Measurements from ENCODE around the gene MYL1.

GRCh38 chr2:210267698-210268097, 47.3 kb downstream of the MYL1 start:
- TF ChIP-seq CTCF (conservative IDR thresholded peaks at IDR 0.05) (no peak), EZH2 (IDR thresholded peaks at IDR 0.05; ENCODE audit: low read depth) (no peak)
